ENCODE data around the gene ZBTB7C. TPM values are rescaled to one million over a fixed set of nuclear protein-coding genes. Genes with fewer than 3 reads are reported as not detected.

Gene ZBTB7C
- polyA plus RNA-seq, 4 donors, result 14.8 to 18.7 (median 17.2) TPM

DNA sequence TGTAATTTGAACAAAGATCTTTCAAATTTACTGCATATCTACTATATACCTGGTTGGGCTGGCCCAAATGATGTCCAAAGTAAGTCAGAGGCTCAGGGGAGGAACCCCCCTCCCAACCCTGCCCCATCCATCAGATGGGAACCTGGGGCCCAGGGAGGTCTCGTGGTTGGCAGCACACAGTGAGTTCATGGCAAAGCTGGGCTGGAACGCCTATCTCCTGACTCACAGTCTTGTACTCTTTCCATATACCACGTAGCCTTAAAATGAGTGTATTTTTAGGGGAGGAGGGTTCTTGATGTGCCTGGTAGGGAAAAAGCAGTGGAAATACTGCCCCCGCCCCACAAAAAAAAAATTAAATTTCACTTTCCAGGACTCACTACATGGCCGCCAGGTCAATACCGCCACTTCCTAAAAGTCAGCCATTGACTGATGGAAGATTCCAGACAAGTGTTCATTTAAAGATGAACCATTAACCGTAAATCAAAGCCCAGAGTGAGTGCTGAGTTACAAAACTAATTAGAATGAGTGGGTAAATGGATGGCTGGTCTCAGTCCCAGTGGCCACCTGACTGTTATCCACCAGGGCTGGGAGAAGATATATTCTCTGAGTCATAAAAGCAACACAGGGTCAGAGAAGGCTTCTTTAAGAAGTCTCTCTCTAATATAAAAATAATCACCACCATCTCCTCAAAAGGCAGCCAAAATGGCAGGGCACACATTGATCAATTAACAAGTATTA lies 80.5 kb downstream of the ZBTB7C start:
- no peak for DNase-seq (ENCODE audit: low read depth in 4 of 4, low spot score in 3 of 4)

DNA sequence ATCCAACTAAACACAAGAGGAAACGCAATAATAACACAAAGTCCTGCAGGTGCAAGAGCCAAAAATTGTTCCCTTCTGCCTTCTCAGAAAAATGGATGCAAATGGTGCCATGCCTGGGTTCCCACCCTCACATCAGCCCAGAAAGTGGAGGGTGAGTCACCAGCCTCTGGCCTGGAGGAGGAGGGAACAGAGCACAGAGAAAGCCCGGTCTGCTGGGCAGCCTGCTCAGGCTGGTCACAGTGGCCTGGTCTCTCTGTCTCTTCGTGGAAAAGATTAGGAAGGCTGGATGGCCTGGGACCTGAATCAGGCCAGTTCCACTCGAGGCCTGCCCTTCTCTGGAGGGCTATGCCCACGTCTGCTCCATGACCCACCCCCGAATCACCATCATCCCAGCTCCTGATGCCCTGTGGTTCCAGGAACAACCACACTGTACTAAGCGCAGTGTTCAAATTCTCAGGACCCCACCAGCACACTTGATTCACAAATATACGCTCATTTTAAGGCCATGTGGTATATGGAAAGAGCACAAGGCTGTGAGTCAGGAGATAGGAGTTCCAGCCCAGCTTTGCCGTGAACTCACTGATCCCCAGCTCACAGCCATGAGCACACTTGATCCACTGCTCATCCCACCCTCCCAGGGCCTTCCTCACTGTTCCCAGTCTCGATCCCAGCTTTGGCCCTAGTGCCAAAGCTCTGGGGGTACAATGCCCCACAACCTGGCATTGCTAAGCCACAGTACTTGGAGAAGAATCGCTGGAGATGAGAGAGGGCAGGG lies 82.1 kb downstream of the ZBTB7C start:
- DNase-seq (ENCODE audit: low read depth in 4 of 4, low spot score in 3 of 4), result no peak

GRCh38 chr18:48325115-48325665 lies 84.0 kb downstream of the ZBTB7C start:
- no peak for DNase-seq (ENCODE audit: low read depth in 4 of 4, low spot score in 3 of 4)

GRCh38 chr18:48324651-48325050 lies 84.5 kb downstream of the ZBTB7C start:
- no peak for DNase-seq (ENCODE audit: low read depth in 4 of 4, low spot score in 3 of 4)

DNA sequence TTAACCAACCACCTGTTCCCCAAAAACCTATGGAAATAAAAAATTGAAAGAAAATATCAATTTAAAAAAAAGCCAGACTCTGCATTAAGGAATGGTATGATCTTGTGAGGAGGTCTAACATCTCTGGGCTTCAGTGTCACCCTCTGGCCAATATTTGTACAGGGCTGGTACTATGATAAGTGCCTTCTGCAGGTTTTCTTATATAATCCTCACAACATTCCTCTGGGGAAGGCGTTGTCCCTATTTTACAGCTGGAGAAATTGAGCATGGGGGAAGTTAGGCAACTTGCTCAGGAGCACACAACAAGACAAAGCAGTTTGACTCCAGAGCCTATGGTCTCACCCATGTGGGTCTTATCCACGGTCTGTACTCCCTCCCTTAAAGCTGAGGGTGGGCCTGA lies 86.0 kb downstream of the ZBTB7C start:
- DNase-seq (ENCODE audit: low read depth in 4 of 4, low spot score in 3 of 4), result no peak

DNA sequence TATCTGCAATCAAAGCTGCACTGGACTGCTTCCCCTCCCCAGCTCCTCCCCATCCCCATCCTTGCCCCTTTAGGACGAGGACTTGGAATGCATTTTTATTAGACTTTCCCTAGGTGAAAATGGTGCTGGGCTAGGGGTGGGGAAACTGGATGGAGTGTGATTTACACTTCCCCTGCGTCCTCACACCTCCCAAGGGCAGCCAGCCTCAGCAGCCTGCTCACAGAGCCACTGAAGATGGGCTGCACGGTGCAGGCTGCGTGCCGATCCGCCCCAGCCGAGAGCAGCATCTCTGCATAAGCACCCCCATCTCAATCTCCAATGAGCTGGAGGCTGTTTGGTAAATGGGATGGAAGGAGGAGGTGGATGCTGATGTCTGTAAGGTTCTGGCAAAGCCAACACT lies 87.6 kb downstream of the ZBTB7C start:
- no peak for DNase-seq (ENCODE audit: low read depth in 4 of 4, low spot score in 3 of 4)

- no peak for DNase-seq (ENCODE audit: low read depth in 4 of 4, low spot score in 3 of 4)
Observed at GRCh38 chr18:48321121-48321520, 88.1 kb downstream of the ZBTB7C start.

DNA sequence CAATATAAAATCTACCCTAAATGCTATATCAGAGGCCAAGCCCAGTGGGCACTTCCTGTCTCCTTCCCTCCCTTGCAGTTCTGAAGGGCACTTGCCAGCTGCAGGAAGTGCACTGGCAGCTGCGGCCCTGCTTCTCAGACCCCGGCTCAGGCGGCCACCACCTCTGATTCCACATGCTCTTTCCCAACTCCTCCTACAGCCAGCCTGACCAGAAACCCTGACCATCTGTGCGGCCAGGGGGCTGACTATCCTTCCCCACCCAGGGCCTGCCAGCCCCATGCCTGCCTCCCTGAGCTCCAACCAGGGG lies 88.6 kb downstream of the ZBTB7C start:
- no peak for DNase-seq (ENCODE audit: low read depth in 4 of 4, low spot score in 3 of 4)

GRCh38 chr18:48319801-48320638 lies 89.2 kb downstream of the ZBTB7C start:
- DNase-seq (ENCODE audit: low read depth in 4 of 4, low spot score in 3 of 4), result no peak

- no peak for DNase-seq (ENCODE audit: low read depth in 4 of 4, low spot score in 3 of 4)
Observed at GRCh38 chr18:48318436-48318835, 90.7 kb downstream of the ZBTB7C start.

DNA sequence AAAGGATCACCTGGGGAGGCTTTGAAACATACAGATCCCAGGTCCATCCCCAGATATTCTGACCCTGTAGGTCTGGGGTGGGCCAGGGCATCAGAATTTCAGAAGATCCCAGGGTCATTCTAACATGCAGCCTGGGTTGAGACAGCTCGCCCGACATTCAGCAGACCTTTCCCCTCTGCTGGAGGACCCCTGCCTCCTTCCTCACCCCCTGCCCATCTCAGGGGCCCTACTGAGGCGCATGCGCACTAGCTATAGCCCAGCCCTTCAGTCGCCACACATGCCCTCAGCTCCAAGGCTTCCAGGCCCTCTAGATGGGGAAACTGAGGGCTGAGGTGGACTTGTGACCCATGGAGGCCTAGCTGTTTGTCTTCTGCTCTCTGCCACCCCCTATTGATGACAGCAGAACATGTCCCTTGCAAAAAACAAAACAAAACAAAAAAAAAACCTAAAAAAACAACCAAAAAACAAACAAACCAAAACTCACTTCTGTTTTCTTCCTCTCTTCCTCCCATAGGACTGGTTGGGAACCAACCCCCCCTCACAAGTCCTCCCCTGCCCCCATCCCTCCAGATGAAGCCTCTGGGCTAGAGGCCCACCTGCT lies 91.3 kb downstream of the ZBTB7C start:
- no peak for DNase-seq (ENCODE audit: low read depth in 4 of 4, low spot score in 3 of 4)

- DNase-seq (ENCODE audit: low read depth in 4 of 4, low spot score in 3 of 4), result no peak
Observed at GRCh38 chr18:48316177-48316576, 93.0 kb downstream of the ZBTB7C start.

- no peak for DNase-seq (ENCODE audit: low read depth in 4 of 4, low spot score in 3 of 4)
Observed at GRCh38 chr18:48314690-48315089, 94.5 kb downstream of the ZBTB7C start.

DNA sequence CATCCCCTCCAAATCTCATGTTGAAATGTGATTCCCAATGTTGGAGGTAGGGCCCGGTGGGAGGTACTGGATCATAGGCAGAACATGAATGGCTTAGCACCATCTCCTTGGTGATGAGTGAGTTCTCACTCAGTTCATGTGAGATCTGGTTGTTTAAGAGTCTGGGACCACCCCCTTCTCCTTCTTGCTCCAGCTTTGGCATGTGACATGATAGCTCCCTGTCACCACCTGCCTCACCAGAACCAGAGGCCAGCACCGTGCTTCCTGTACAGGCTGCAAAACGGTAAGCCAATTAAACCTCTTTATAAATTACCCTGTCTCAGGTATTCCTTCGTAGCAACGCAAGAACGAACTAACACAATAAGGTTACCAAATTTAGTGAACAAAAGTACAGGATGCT lies 95.4 kb downstream of the ZBTB7C start:
- no peak for DNase-seq (ENCODE audit: low read depth in 4 of 4, low spot score in 3 of 4)

- DNase-seq (ENCODE audit: low read depth in 4 of 4, low spot score in 3 of 4), result no peak
Observed at GRCh38 chr18:48312066-48312465, 97.1 kb downstream of the ZBTB7C start.

- no peak for DNase-seq (ENCODE audit: low read depth in 4 of 4, low spot score in 3 of 4)
Observed at GRCh38 chr18:48310999-48311398, 98.2 kb downstream of the ZBTB7C start.

GRCh38 chr18:48310353-48310752 lies 98.8 kb downstream of the ZBTB7C start:
- DNase-seq (ENCODE audit: low read depth in 4 of 4, low spot score in 3 of 4), result no peak

- DNase-seq (ENCODE audit: low read depth in 4 of 4, low spot score in 3 of 4), result no peak
Observed at GRCh38 chr18:48308755-48309575, 100.2 kb downstream of the ZBTB7C start.

DNA sequence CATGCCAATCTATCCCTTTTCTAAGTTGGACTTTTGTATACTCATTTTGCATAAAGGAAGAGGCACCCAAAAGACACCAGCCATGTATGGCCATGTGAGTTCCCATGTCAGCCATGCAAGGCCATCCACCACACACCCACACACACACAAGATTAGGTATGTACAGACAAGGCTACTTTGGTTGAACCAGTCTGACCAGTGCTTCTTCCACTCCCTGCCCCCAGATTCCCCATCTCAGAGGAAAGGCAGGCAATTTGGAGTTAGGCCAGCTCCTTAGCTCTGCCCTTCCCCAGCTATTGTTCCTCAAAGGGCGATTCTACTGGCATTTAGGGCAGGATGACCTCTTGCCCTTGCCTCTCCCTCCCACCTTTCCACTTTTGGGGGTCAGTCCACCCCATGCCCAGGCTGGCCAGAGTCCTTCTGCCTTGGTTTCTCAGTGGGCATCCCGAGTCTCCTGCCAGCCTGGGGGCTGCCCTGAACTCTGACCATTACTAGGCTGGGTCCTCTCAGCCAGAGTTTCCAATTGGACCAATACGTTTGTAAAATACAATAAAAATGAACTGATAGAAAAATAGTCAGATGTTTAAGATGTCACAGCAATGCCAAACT lies 101.1 kb downstream of the ZBTB7C start:
- DNase-seq (ENCODE audit: low read depth in 4 of 4, low spot score in 3 of 4), result no peak
